GM12878 (cell line): ENCODE results near the gene UBE2E2.

Experiments used
- CREB1 ChIP-seq: IDR thresholded peaks from 2 replicates; pipeline ENCODE4 v1.6.1; 2012; ENCODE audit warnings: low read depth, mild to moderate bottlenecking, inconsistent platforms
- CREM ChIP-seq: IDR thresholded peaks from 2 replicates; pipeline ENCODE4 v1.6.1; 2014; ENCODE audit warnings: antibody characterized with exemption, low read depth
- CTCF ChIP-seq, 3 experiments: IDR thresholded peaks in 2 of 3; conservative IDR thresholded peaks in 1 of 3; 2 replicates each; pipeline ENCODE4 v1.5.1; 2011; ENCODE audit warnings: low read depth in 3 of 3, low read length in 3 of 3, mild to moderate bottlenecking in 3 of 3, control low read depth in 2 of 3, moderate library complexity in 2 of 3, inconsistent platforms in 1 of 3, mixed read lengths in 1 of 3; ENCODE audit not compliant: control insufficient read depth in 2 of 3, insufficient read depth in 1 of 3; ENCODE audit errors: extremely low read depth in 1 of 3
- FOS ChIP-seq: IDR thresholded peaks from 3 replicates; pipeline ENCODE4 v1.6.1; 2011; ENCODE audit warnings: borderline replicate concordance; ENCODE audit not compliant: insufficient read length; ENCODE audit errors: extremely low read depth
- IKZF1 ChIP-seq: fragments of 450-650 bp; conservative IDR thresholded peaks from 2 replicates; pipeline ENCODE4 v1.6.1; 2017; ENCODE audit warnings: antibody characterized with exemption, mild to moderate bottlenecking
- IRF4 ChIP-seq: IDR thresholded peaks from 2 replicates; pipeline ENCODE4 v1.6.1; 2011; ENCODE audit warnings: low read depth, low read length
- NFYA ChIP-seq: IDR thresholded peaks from 2 replicates; pipeline ENCODE4 v1.6.1; 2011; ENCODE audit warnings: low read depth, mild to moderate bottlenecking, low read length, improper control_type of control experiment, borderline replicate concordance
- POLR2A ChIP-seq: IDR thresholded peaks from 2 replicates; pipeline ENCODE4 v1.6.1; 2011; ENCODE audit warnings: low read depth, mild to moderate bottlenecking, low read length
- RAD51 ChIP-seq: fragments of 450-650 bp; IDR thresholded peaks from 2 replicates; pipeline ENCODE4 v1.6.1; 2016; ENCODE audit warnings: moderate library complexity, mild to moderate bottlenecking, inconsistent platforms
- TAF1 ChIP-seq: IDR thresholded peaks from 2 replicates; pipeline ENCODE4 v1.6.1; 2011; ENCODE audit warnings: mild to moderate bottlenecking, low read depth, low read length, borderline replicate concordance
- ZNF274 ChIP-seq: IDR thresholded peaks from one replicate; pipeline ENCODE4 v1.8.0; 2011; ENCODE audit not compliant: insufficient read length, insufficient read depth

- TF ChIP-seq RAD51, result no peak; the same call in 1 of the 2 replicates
- TF ChIP-seq IRF4, result peak; percentile 55; the same call in 1 of the 2 replicates
- TF ChIP-seq IKZF1, result peak; percentile 73; the same call in 1 of the 2 replicates
- no peak for TF ChIP-seq NFYA
- TF ChIP-seq CREM, result peak; percentile 83
- TF ChIP-seq CREB1, result no peak
- no peak for TF ChIP-seq POLR2A
- TF ChIP-seq ZNF274, result no peak
- no peak for TF ChIP-seq FOS
- no peak for TF ChIP-seq CTCF (IDR thresholded peaks at IDR 0.05 in 2 of 3, conservative IDR thresholded peaks at IDR 0.05 in 1 of 3; ENCODE audit: control insufficient read depth in 2 of 3, extremely low read depth in 1 of 3, insufficient read depth in 1 of 3, low read depth in 3 of 3, low read length in 3 of 3)
- no peak for TF ChIP-seq TAF1
Observed at GRCh38 chr3:23590424-23591273, 387.5 kb downstream of the UBE2E2 start.
